ENCODE results near the gene SMIM13.

Gene SMIM13

DNA sequence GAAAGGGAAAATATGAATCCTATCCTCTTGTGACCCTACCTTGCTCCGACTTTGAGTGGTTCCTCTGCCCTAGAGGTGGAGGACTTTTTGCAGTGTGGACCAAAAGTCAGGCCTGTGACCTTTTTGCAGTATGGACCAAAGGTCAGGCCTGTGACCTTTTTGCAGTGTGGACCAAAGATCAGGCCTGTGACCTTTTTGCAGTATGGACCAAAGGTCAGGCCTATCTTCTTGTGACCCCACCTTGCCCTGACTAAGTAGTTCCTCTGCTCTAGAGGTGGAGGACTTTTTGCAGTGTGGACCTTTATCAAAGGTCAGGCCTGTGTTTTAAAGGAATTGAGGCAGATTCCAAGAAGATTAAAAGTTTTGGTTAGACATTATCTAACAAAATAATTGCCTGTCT, 28.7 kb downstream of the SMIM13 start:
- no peak overlapping the region for H3K4me3 ChIP-seq (ENCODE audit: low read depth, low read length)
- DNase-seq (ENCODE audit: low read depth, low spot score), result no peak
- TF ChIP-seq, protein P1, sequence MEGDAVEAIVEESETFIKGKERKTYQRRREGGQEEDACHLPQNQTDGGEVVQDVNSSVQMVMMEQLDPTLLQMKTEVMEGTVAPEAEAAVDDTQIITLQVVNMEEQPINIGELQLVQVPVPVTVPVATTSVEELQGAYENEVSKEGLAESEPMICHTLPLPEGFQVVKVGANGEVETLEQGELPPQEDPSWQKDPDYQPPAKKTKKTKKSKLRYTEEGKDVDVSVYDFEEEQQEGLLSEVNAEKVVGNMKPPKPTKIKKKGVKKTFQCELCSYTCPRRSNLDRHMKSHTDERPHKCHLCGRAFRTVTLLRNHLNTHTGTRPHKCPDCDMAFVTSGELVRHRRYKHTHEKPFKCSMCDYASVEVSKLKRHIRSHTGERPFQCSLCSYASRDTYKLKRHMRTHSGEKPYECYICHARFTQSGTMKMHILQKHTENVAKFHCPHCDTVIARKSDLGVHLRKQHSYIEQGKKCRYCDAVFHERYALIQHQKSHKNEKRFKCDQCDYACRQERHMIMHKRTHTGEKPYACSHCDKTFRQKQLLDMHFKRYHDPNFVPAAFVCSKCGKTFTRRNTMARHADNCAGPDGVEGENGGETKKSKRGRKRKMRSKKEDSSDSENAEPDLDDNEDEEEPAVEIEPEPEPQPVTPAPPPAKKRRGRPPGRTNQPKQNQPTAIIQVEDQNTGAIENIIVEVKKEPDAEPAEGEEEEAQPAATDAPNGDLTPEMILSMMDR (IDR thresholded peaks at IDR 0.05; ENCODE audit: insufficient read depth, low read length, missing control alignments), result no peak
- ChIA-PET POLR2A (no interaction called here), CTCF (interaction anchor here (0.5 to 2.1 kb wide), 2 partner anchors 9 to 374 kb away, joined by 3 to 9 read pairs; no protein-coding TSS in a partner anchor)

DNA sequence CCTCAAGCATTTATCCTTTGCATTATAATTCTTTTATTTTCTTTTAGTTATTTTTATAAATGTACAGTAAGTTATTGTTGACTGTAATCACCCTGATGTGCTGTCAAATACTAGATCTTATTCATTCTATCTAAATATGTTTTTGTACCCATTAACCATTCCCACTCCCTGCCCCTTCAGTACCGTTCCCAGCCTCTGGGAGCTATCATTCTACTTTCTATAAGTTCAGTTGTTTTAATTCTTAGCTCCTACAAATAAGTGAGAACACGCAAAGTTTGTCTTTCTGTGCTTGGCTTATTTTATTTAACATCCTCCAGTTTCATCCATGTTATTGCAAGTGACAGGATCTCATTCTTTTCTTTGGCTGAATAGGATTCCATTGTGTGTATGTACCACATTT, 30.3 kb downstream of the SMIM13 start:
- CTCF ChIA-PET, result interaction anchor here (1.0 to 1.5 kb wide), 3 partner anchors 19 to 372 kb away, joined by 3 to 13 read pairs (median 6); no protein-coding TSS in a partner anchor
- TF ChIP-seq, protein P1 (IDR thresholded peaks at IDR 0.05; ENCODE audit: insufficient read depth, low read length, missing control alignments), result no peak
- no peak overlapping the region for H3K4me3 ChIP-seq (ENCODE audit: low read depth, low read length)
- DNase-seq (ENCODE audit: low read depth, low spot score), result no peak
- POLR2A ChIA-PET, result interaction anchor here (0.6 kb wide), 1 partner anchor 12 kb away, joined by 3 read pairs; no protein-coding TSS in a partner anchor

DNA sequence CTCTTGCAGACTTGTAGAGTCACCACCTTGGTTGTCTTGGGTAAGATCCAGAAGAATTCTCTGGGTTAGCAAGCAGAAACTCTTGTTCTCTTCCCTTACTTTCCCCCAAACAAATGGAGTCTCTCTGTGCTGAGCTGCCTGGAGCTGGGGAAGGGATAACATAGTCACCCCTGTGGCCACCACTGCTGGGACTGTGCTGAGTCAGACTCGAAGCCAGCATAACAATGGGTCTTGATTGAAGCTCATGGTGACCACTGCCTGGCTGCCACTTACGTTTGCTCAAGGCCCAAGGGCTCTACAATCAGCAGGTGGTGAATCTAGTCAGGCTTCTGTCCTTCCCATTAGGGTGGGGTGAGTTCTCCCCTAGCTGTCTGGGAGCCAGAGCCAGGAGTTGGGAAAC, 33.2 kb downstream of the SMIM13 start:
- ChIA-PET POLR2A (no interaction called here), CTCF (interaction anchor here (0.9 to 2.9 kb wide), 3 partner anchors 13 to 369 kb away, joined by 3 to 10 read pairs (median 3); no protein-coding TSS in a partner anchor)
- no peak overlapping the region for H3K4me3 ChIP-seq (ENCODE audit: low read depth, low read length)
- TF ChIP-seq, protein P1 (IDR thresholded peaks at IDR 0.05; ENCODE audit: insufficient read depth, low read length, missing control alignments), result no peak
- DNase-seq (ENCODE audit: low read depth, low spot score), result no peak

DNA sequence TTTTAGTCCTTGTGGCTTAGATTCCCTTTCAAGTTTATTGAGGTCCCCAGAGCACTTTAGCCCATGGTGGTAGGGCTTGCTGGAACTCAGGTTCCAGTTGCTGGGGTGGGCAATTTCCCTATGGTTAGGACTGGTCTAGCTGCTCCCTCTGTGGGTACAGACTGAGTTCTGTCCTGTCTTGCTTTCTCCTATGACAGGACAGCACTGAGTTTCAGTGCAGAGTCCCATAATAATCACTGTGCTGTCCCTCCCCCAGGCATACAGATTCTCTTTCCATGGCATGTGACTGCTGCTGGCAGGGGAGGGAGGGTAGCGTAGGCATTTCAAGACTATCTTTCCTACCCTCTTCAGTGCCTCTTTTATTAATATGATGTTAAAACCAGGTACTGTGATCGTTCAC, 35.0 kb downstream of the SMIM13 start:
- ChIA-PET POLR2A (no interaction called here), CTCF (interaction anchor here (1.4 to 2.9 kb wide), 2 partner anchors 43 to 367 kb away, joined by 3 to 10 read pairs; no protein-coding TSS in a partner anchor)
- TF ChIP-seq, protein P1 (IDR thresholded peaks at IDR 0.05; ENCODE audit: insufficient read depth, low read length, missing control alignments), result no peak
- H3K4me3 ChIP-seq (ENCODE audit: low read depth, low read length), result no peak overlapping the region
- no peak for DNase-seq (ENCODE audit: low read depth, low spot score)

DNA sequence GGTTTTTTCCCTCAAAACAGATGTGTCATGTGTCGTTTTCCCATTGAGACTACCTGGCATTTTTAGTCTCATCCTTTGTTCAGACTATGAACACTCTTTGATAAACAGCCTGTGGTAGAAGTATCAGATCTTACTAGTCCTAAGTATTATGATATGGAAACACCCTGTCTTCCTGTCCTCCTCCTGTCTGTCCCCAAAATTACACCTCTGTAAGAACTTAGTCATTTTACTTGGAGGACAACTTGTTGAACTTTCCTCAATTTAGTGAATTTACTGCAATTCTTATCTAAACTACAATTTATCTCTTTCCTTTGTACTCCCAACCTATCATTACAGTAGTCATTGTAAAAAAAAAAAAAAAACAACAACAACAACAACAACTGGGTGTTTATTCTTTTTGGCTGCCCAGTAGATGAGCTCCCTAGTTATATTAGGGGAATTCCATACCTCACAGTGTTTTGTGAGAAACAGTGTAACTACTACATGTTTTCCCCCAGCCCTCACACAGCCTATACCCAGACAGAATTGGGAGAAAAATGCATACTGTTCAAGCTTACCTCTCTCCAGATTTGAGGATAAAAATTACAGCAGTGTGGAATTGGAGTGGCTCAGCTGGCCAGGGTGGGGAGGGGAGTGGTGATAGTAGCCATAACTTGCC, 36.4 kb downstream of the SMIM13 start:
- TF ChIP-seq, protein P1 (IDR thresholded peaks at IDR 0.05; ENCODE audit: insufficient read depth, low read length, missing control alignments), result no peak
- ChIA-PET CTCF (interaction anchor here (1.2 to 2.1 kb wide), 3 partner anchors 13 to 366 kb away, joined by 4 to 9 read pairs (median 6); no protein-coding TSS in a partner anchor), POLR2A (no interaction called here)
- DNase-seq (ENCODE audit: low read depth, low spot score), result no peak
- H3K4me3 ChIP-seq (ENCODE audit: low read depth, low read length), result no peak overlapping the region

DNA sequence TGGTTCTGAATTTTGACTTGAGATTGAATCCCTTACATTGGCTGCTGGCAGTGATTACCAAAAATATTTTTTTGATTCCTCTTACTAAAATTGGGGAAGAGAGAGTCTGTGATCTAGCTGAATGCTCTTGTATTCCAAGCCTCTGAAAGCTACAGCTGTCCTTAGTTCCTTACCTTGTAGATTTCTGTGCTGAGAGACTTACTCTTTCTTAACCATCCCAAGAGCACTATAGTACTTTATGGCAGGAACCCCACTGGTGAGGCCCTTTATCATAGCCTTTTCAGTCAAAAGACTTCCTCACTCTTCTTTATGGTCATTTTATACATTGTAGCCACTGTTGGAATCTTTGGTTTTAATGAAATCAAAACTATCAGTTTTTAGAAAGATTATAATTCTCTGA, 37.0 kb downstream of the SMIM13 start:
- DNase-seq (ENCODE audit: low read depth, low spot score), result no peak
- no peak overlapping the region for H3K4me3 ChIP-seq (ENCODE audit: low read depth, low read length)
- ChIA-PET POLR2A (no interaction called here), CTCF (interaction anchor here (2.1 kb wide), 1 partner anchor 13 kb away, joined by 9 read pairs; no protein-coding TSS in a partner anchor)
- TF ChIP-seq, protein P1 (IDR thresholded peaks at IDR 0.05; ENCODE audit: insufficient read depth, low read length, missing control alignments), result no peak

Data from AG04449 (cell line).